GM19023 (cell line): Measurements from ENCODE around the gene SAXO1.
"Not testable (repeated sequence)": the region's sequence is repeated elsewhere in the genome, so short reads cannot be mapped to it uniquely, and the experiment has no call there.

Experiments used
- ATAC-seq: cut with Tn5 transposase; IDR thresholded peaks from one replicate; pipeline ENCODE4 v1.9.1; 2021; ENCODE audit warnings: mild to moderate bottlenecking, moderate library complexity; ENCODE audit not compliant: unreplicated experiment

Gene SAXO1

DNA sequence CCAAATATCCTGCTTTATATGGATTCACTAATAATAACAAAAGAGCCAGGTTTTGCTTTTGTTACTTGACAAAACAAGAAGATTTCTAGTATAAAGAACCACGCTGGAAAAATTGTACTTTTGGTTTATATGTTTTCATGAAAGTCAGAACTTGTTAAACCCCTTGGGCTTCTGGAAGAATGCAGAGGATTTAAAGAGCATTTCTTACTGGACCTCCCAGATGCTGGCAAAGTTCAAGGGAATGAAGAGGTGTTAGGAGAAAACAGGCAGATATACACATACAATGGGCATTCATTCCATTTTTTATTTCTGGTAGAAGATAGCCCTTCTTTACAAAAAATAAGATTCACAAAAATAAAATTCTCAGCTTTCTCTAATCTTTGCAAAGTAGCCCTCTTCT, 61.1 kb downstream of the SAXO1 start:
- ATAC-seq = no peak

DNA sequence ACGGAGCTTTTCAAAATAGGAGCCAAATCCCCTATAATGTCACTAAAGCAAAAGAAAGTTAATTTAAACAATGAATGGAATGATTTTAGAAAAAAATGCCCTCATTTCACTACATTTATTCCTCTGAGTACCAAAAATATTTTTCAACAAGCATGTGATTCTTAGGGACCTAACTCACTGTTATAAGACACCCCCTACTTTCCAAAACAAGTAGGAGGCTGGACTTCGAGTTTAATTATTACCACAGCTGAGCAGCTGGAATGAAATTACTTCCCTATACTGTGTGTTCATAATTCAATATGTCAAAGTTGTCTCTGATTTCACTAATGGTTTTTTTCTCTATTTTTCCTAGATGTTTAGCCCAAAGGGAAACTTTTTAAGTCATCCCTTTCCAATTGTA, 61.6 kb downstream of the SAXO1 start:
- no peak for ATAC-seq

DNA sequence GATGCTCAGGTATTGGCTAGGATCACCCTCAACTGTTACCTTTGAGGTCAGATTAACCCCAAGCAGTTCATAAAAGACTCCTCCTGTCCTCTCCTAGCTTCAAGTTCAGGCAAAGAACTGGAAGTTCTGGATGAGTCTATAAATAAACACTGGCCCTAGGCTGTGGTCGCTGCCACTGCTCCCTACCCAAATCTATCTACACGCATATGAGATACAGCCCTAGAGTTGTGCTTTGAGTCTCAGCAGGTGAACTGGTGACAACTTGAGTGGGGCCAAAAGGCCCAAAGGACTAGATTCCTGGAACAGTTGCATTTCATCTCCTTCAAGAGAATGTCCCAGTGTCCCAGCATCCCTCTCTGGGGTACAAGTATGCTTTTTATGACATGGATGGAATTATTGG, 62.6 kb downstream of the SAXO1 start:
- ATAC-seq = no peak

DNA sequence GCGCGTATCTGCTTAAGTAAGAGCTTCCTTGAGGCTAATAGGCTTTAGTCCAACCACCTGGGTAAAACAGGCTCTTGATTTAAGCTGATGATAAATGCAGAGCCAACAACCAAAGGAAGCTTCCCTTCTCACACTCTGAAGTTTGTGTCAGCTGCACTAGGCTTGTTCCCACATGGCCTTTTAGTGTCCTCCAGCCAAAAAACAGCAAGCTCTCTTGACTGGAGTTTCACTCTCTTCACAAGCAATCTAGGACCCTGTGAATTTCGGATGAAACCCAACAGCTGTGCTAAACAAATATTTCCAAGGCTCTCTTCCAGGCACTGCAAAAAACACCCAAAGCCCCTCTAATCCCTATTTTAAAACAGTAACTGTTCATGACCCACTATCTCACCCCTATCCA, 63.9 kb downstream of the SAXO1 start:
- no peak for ATAC-seq

DNA sequence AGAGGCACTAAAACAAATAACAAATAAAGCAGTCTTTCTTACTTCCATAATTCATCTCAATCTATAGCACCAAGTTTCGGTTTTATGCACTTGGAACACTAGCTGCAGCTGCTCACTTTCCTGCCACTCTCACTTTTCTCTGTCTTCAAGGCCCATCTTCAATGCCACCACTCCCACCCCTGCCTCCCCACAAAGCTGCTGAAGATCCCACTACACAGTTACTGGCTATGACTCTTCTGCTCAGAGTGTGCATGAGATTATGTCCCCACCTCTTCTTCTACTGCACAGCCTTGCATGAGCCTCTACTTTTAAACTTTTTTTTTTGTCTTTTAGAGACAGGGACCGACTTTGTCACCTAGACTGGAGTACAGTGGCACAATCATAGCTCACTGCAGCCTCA, 77.4 kb downstream of the SAXO1 start:
- no peak for ATAC-seq

DNA sequence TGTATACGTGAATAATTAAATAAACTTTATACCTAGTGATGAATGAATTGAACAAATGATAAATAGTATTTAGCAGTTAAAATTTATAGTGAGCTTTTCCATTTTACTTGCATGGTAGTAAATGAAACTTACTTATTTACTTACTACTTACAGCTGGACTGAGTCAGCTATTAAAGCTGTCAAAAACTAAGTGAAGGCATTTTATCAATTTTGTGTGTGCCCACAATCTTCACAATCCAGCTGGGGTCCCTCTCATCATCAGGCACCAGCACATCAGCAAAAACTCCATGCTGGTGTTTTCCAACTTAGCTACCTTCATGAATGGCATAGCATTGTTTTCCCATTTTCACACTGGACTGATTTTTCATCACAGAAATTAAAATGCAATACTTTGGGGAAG, 81.1 kb downstream of the SAXO1 start:
- ATAC-seq = no peak

DNA sequence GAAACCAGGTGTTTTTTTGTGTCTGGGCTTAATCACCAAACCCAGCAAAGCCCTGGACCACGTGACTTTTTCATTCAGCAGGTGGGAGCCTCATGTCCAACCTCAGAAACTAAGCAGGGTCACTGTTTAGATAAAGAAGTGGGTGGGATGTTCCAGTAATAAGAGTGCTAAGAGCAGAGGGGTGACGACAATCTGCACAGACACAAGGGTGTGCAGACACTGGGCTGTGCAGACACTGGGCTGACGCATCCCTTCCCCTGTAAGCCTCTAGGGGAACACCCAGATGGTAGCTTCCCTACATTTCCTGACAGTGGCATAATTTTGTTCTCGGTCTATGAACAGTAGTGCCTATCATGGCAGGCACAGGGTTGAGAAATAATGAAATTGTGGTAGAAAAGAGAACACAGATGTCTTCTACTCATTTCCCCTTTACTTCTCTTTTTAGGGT, 85.1 kb downstream of the SAXO1 start:
- ATAC-seq = no peak

DNA sequence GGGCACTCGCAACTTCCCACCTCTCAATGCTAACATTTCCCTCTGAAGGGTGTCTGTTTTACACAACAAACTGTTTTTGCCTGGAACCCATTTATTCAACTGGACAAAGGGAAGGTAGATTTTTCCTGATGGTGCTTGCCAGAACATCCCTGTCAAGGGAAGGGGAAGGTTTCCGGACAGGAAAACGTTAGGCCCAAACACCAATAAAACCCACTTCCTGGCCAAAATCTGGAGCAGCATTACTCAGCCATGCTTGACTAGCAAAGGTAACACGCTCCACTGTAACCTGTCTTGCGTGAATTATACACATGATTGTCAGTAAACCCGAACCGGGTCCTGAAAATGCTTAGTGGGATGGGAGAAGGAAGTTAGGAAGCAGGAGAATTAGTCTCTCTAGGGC, 90.2 kb downstream of the SAXO1 start:
- ATAC-seq = no peak

DNA sequence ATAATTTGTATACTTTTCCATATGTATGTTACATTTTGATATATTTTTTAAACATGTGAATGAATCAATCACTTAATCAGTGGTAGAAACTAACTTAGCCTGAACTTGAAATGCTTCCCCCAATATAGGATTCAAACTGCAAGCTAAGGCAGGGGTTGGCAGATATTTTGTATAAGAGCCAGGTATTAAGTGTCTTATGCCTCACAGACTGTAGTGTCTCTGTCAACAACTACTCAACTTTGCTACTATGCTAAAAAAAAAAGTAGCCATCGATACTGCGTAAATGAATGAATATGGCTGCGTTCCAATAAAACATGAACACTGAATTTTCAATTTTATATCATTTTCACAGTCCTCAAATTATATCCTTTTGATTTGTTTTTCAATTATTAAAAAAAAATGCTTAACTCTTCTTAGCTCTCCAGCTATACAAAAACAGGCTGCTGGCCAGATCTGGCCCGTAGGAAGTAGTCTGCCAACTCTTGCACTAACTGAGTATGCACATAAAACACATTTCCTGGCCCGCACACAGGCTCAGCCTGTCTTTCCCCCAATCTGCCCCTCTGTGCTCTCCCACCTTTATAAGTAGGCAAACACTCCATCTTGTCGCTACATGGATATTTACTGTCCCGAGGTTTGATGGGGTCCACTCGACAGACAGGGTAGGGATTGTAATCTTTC, 91.8 kb downstream of the SAXO1 start:
- no peak for ATAC-seq

DNA sequence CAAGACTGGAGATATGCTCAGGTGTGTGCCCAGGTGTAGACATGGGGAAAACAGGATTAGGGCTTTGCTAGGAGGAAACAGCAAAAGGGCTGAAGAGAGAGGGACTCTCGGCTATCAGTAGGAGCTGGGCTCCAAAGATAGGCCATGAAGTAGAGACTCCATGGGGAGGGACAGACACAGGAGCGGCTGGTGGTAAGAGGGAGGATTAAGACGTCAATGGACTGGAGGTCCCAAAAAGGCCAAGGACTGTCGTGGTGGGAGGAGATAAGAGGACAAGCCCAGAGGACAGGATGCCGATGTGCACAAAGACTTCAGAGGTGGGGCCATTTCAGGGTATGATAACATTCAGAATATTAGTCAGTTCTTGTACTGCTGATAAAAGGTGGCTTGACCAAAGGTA, 93.1 kb downstream of the SAXO1 start:
- no peak for ATAC-seq

DNA sequence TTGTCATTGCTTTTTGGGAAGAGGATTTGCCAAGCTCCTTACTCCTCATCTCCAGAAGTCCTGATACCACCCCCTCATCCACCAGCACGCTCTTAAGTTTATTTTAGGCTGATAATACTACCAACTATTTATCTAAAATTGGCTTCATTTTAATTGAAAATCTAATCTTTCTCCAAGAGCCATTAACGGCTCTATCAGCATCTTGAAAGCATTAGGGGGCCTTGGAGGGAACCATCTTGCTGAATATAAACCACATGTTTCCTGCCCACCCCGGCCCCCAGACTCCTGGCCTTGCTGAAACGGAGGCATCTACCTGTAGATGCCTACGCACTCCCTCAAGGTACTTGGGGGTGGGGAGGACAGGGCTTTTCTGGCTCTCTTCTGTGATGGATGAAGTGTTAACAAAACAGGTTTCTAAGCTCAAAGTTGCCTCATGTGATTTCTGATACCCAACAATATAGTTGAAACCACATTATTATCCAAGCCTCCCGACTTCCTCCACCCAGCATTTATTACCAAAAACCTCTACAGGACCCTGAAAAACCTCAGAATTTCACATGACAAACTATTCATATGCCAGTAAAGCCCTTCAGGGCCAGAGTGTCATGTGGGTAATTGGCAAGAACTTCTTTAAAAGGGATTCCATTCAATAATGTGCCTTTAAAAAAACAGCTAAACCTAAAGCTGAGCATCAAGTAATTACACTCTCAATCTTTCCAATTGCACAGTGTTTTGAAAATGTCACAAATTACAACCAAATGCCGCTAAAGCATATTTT, 96.7 kb downstream of the SAXO1 start:
- ATAC-seq = no peak

DNA sequence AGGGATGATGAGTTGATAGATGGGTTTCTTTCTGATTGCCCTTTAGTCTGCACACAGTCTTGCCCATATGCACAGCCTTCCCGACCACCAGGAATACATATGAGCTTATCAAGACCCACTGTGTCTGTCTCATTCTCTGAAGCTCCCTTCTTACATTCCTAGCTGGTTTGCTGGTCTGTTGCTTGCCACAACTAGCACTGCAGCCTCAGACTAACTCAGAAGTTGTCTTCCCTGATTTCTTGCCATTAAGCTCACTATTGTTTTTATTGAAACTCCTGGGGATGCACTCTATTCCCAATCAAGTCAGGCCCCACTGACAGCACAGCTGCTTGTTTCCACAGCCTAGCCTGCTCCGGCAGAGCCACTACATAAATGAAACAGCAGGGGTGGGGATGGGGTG, 97.5 kb downstream of the SAXO1 start:
- no peak for ATAC-seq

DNA sequence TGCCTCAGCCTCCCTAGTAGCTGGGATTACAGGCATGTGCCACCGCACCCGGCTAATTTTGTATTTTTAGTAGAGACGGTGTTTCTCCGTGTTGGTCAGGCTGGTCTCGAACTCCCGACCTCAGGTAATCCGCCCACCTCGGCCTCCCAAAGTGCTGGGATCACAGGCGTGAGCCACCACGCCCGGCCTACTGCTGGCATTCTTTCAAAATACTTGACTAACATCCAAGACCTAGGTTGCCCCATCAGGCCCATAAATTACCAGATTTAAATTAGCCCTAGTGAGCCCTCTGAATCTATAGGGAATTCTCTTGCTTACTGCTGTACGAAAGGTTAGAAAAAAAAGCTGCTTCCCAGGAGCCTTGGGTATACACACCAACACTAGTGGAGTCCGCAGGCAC, 102.4 kb downstream of the SAXO1 start:
- ATAC-seq = not testable (repeated sequence)

DNA sequence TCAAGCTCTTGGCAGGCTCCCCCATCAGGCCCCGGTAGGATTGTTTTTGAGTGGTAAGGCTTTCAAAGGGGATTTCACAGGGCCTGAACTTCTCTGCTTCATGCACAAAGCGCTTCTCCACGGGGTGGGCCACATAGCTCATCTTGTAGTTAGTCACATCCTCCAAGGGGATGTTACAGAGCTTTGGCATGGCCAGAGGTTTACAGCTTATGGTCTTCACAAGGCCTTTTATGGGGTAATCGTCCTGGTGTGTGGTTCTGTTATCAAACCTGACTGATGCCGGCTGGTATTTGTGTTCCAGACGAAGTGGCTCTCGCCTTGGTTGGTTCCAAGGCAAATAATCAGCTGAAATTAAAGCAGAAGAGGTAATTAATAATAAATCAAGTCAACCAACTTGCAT, 104.3 kb downstream of the SAXO1 start:
- no peak for ATAC-seq

DNA sequence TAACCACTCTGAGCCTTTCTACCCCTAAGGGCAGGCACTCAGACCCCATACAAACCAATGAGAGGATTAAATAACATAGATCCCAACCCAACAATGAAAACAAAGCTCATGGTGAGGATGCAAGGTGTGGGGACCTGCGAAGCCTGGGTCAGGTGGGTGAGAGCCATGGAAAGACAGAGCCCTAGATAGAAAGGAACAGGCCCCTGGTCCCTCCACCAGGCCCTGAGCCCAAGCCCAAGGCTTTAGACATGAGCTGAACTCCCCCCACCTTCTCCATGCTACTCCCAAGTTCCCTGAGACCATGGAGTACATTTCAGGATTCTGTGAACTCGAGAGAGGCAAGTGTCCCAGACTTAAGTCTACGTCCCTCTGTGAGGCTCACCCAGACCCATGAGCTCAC, 106.5 kb downstream of the SAXO1 start:
- ATAC-seq = no peak

DNA sequence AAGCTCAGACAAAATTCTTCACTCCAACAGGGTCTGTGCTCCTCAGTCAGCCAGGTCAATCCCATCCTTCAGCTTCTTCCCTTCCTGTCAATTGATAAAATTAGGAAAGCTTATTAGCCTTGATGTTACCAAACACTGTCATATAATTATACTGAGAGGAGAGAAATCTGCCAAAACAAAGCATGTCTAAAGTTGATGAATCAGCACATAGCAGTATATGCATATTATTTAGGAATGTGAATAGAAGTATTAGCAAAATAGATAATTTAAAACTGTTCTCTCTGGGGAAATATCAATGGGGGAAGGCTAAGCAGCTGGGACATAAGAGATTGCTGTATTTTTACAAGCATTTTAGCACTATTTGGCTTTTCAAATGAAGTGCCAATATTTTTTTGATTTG, 107.1 kb downstream of the SAXO1 start:
- ATAC-seq = no peak

DNA sequence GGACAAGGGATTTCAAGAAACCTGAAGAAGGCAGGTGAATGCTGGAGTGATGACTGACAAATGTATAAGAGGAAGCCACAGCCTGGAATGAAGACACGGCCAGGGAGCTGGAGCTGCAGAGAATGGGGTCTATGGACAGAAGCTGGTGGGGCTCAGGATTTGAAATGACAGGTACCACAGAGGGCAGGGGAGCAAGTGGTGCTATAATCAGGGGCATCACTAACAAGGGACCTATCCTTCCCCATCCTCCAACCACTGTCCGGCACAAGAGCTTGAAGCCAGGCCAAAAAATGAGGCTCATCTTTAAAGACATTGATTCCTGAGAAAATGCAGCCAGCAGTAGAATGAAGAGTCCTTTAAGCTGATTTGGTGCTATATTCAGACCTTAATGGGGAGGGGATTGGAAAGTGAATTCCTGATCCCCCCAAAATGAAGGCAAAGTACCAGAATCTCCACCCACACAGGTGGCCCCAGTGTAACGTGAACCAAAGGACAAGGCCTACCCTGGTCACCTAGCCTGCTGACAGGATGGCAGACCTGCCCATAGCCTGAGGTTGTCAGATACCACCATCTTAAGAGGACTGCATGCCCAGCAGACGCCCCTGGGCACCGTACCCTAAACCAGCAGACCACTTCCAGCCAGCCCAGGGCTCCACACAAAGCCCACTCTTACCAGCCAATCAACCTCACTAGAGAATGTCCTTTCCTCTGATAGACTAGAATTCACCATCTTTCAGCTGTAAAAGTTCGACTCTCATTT, 109.2 kb downstream of the SAXO1 start:
- no peak for ATAC-seq

DNA sequence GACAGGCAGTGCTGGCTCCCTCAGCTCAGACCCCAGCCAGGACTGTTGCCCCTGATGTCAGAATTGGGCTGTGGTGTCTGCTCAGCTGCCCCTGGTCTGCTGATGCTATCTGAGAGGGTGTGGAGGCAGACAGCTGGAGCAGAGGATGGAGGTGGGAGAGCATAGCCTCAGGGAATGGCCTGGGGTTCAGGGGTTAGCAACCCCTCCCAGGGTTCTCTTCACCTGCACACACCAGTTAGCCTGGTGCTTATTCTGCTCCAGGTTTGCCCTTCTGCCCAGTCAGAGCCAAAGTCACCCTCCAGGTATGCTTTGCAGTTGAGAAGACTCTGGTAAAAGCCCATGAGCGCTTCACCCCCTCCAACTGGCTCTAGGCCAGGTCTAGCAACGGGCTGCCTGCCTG, 109.8 kb downstream of the SAXO1 start:
- no peak for ATAC-seq

DNA sequence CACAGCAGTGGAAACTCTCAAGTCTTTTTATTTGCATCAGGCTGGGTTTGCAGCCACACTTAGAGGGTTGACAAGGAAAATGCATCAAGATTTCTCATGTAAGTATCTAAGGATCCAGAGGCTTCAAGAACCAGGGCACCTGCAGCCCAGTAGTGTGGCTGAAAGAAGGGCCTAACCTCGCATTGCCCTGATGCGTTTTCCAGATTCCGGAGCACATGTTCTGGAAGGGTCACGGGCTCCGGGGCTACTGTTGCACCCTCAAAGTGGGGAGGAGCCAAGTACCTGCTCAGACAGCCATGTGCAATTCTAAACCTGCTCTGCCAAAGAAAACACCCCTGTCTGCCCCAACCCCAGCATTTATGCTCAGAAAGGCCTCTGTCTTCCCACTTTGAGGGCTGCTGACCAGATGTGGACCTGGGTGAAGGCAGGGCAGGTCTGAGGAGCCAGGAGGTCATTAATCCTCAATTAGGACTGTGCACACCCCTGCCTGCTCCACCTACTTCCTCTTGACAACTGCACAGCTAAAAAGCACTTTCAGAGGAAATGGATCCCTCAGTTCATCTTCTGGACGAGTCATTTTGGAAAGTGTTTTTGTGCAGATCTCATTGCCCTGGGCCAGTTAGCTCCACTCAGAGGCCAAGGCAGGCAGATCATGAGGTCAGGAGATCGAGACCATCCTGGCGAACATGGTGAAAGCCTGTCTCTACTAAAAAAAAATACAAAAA, 110.7 kb downstream of the SAXO1 start:
- ATAC-seq = no peak

DNA sequence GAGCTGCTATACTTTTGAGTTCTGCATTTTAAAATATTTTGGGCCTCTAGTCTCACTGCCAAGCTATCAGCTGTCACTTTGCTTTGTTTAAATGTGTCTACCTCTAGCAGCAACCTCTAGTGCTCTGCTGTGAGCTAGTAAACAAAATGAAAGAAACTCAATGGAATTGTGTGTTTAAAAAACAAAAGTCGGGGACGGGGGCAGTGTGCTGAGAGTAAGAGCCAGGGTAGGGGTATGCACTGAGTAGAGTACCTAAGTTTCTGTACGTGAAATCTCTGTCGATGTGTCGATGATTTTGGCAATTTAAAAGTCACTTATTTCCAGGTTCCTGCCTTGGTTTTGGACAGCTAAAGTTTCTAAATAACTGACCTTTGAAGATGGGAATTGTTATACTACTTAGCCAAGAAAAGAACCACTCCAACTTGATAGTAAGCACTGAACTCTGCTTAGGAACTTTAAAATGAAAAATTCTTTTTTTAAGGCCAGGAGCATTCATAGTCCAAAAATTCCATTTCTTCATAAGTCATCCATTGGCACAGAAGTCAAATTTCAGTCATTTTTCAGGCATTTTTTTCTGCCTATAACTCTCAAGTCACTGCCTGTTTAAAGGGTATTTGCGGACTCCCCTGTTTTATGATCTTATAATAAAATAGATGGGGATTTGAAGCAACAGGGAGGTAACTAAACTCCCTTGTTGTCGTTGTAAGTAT, 111.5 kb downstream of the SAXO1 start:
- ATAC-seq = no peak
